ENCODE results near the gene HMX2.

- TF ChIP-seq, protein P1, sequence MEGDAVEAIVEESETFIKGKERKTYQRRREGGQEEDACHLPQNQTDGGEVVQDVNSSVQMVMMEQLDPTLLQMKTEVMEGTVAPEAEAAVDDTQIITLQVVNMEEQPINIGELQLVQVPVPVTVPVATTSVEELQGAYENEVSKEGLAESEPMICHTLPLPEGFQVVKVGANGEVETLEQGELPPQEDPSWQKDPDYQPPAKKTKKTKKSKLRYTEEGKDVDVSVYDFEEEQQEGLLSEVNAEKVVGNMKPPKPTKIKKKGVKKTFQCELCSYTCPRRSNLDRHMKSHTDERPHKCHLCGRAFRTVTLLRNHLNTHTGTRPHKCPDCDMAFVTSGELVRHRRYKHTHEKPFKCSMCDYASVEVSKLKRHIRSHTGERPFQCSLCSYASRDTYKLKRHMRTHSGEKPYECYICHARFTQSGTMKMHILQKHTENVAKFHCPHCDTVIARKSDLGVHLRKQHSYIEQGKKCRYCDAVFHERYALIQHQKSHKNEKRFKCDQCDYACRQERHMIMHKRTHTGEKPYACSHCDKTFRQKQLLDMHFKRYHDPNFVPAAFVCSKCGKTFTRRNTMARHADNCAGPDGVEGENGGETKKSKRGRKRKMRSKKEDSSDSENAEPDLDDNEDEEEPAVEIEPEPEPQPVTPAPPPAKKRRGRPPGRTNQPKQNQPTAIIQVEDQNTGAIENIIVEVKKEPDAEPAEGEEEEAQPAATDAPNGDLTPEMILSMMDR (conservative IDR thresholded peaks at IDR 0.05), result no peak
- no peak for TF ChIP-seq ZFX (IDR thresholded peaks at IDR 0.05)
Measured at GRCh38 chr10:123140983-123141390, 6.9 kb upstream of the HMX2 start.

Data from C4-2B (cell line).